Activated CD4-positive, alpha-beta memory T cell treated with anti-CD3 and anti-CD28 coated beads, Interleukin-2, amount 10 ng/mL, durations not matched to agents 7 days and 5 days (primary cell): ENCODE data around the gene TLX2. TPM values are rescaled to one million over a fixed set of nuclear protein-coding genes. Genes with fewer than 3 reads are reported as not detected.

Experiments used
- CTCF ChIA-PET: fragments of 350-600 bp; sonication (Branson Sonifier 250); formaldehyde crosslinking; loops from one replicate; lab custom pipeline; 2021; ENCODE audit warnings: antibody characterized with exemption, inconsistent platforms; lab: Charles Lee
- POLR2A ChIA-PET: fragments of 350-600 bp; sonication (Branson Sonifier 250); formaldehyde crosslinking; loops from one replicate; lab custom pipeline; 2021; ENCODE audit warnings: antibody characterized with exemption; lab: Charles Lee
- DNase-seq: peaks from one replicate; pipeline ENCODE4 v3.0.0-alpha.2; 2020
- H3K27ac Mint-ChIP-seq: one replicate; pipeline ENCODE4 v1.8.0; 2021; ENCODE audit warnings: mild to moderate bottlenecking, mixed read lengths
- H3K27me3 Mint-ChIP-seq: one replicate; pipeline ENCODE4 v1.8.0; 2021; ENCODE audit warnings: mixed read lengths
- H3K36me3 Mint-ChIP-seq: one replicate; pipeline ENCODE4 v1.8.0; 2021; ENCODE audit warnings: low read depth, mixed read lengths
- H3K4me1 Mint-ChIP-seq: one replicate; pipeline ENCODE4 v1.8.0; 2021; ENCODE audit warnings: mixed read lengths
- H3K4me3 Mint-ChIP-seq: one replicate; pipeline ENCODE4 v1.8.0; 2021; ENCODE audit warnings: mild to moderate bottlenecking, mixed read lengths
- H3K9me3 Mint-ChIP-seq: one replicate; pipeline ENCODE4 v1.8.0; 2021; ENCODE audit warnings: mixed read lengths
- total RNA-seq, 2 experiments: library from RNA; stranded (reverse); gene quantifications; one replicate each; pipeline ENCODE4 v1.2.3, GENCODE V29; 2021

Gene TLX2
- total RNA-seq, 2 experiments from 2014 or later = 2.6 to 3.3 TPM

DNA sequence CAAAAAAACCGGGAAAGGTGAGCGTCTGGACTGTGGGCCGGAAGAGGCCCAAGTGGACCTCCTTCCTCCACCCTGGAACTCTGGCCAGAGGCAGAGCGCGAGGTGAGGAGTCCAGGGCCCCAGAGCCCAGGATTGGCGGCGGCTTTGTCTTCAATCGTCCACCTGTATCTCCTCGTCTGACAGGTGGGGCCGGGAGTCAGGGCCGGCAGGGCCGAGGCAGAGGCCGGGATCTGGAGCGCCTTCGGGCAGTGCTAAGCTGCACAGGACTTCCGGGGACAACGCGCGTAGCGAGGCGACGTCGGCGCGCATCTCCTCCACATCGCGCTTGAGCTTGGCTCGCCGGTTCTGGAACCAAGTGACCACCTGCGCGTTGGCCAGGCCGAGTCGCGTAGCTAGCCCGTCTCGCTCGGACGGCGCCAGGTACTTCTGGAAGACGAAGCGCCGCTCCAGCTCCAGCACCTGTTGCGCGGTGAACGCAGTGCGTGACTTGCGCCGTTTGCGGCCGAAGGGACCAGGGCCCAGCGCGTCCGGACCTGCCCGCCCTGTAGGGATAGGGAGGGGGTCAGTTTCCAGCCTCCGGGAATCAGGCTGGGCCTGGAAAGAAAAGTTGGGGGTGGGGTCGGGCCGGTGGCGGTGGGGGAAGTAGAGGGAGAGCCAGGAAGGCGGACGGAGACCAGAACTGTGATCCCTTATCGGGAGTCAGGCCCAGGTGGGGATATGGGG lies 16.3 kb upstream of the TLX2 start:
- ChIA-PET POLR2A (interaction anchor here (0.8 to 5.7 kb wide), 11 partner anchors 9 to 58 kb away, joined by 3 to 57 read pairs (median 5); partner anchors contain the start of genes AUP1, CCDC142, DOK1 and HTRA2), CTCF (interaction anchor here (0.6 to 3.3 kb wide), 4 partner anchors 9 to 46 kb away, joined by 3 to 10 read pairs (median 5); partner anchors contain the start of genes CCDC142 and TTC31)
- peak; percentile 52 for DNase-seq
- H3K4me1 Mint-ChIP-seq = peaks cover 38% of the 10 kb centered on the region
- no peaks in the 10 kb centered on the region for H3K9me3 Mint-ChIP-seq
- peaks cover 45% of the 10 kb centered on the region for H3K36me3 Mint-ChIP-seq
- peak overlapping the region; percentile 80 for H3K4me3 Mint-ChIP-seq
- H3K27me3 Mint-ChIP-seq = peaks cover 40% of the 10 kb centered on the region
- peak overlapping the region; percentile 77 for H3K27ac Mint-ChIP-seq

DNA sequence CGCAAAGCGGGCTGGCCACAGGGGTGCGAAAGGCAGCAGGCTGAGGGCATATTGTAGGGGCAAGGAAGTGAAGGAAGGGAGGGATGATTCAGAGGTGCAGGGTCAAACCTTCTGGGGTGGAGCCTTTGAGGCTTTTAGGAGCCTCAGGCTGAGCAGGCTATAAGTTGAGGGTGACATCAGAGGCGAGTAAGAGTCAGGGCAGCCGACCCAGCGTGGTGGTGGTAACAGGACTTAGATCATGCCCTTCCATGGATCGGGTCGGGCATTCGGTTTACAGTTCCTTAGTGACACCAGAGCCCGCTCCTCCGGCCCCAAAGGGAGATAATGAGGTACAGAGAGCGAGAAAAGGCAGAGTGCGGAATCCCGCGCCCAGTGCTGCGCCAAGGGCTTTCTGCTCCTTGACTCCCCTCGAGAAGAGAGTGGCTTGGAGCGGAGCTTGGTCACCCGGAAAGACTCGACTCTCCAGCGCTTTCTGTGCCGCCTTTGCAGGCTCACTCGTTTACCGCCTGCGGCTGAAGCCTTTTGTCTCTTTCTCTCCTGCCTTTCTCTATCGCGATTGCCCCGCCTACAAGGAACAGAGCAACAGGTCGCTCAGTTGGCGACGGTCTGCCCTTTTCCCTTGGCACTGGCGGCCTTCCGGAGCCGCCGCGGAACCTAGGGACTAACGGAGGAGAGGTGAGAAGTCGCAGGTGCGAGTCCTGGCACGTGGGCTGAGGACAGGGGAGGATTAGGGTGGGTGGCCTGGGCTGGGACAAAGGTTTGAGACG lies 15.6 kb upstream of the TLX2 start:
- H3K4me1 Mint-ChIP-seq = peaks cover 44% of the 10 kb centered on the region
- peaks cover 45% of the 10 kb centered on the region for H3K27me3 Mint-ChIP-seq
- peaks cover 45% of the 10 kb centered on the region for H3K36me3 Mint-ChIP-seq
- peak overlapping the region; percentile 80 for H3K4me3 Mint-ChIP-seq
- ChIA-PET POLR2A (interaction anchor here (0.8 to 5.7 kb wide), 12 partner anchors 8 to 57 kb away, joined by 3 to 57 read pairs (median 6); partner anchors contain the start of genes AUP1, CCDC142, DOK1 and DQX1), CTCF (interaction anchor here (0.6 to 3.3 kb wide), 4 partner anchors 9 to 47 kb away, joined by 3 to 10 read pairs (median 5); partner anchors contain the start of genes CCDC142 and TTC31)
- peak overlapping the region; percentile 77 for H3K27ac Mint-ChIP-seq
- no peaks in the 10 kb centered on the region for H3K9me3 Mint-ChIP-seq
- DNase-seq = peak; percentile 60

DNA sequence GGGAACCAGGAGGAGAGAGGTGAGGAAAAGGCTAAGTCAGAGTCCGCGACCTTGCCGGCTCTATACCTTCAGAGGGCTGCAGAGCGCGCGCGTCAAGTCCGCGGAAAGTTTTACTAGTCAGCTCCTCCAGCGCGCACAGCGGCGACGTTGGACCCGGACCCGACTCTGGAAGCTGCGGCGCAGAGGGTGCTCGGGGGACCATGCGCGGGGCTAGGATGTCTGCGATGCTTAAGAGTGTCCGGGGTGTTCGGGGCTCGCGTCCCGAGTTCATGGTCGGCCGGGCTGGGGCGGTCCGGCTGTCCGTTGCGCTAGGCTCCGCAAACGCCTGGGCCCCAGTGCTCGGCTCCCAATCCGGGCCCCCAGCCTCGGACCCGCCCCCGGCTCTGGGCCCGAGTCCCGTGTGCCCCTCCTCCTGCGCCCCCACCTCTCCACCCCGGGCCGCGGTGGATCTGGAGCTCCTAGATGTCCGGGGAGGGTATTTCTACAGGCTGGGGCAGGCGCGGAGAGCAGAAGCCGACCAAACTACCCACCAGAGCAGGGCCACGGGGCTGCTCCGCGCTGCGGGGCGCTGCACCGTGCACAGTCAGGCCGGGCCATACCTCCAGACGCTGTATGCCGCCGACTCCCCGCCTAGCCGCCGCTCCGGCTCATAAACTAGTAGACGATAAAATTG lies 14.8 kb upstream of the TLX2 start, which contains the start of gene LBX2:
LBX2 (minus strand) TSS at position 337 of the 673 bp plus-strand sequence; CDS start at position 271, 66 bp downstream.
- peaks cover 45% of the 10 kb centered on the region for H3K27me3 Mint-ChIP-seq
- peak within 1 kb of the TSS; percentile 80 for H3K4me3 Mint-ChIP-seq
- DNase-seq = peak; percentile 47
- H3K4me1 Mint-ChIP-seq = peaks cover 51% of the 10 kb centered on the region
- ChIA-PET CTCF (interaction anchor here (0.9 to 1.7 kb wide), 4 partner anchors 16 to 88 kb away, joined by 3 to 7 read pairs (median 4); partner anchors contain the start of genes CCDC142, HTRA2 and TTC31), POLR2A (interaction anchor here (1.0 to 5.7 kb wide), 9 partner anchors 8 to 42 kb away, joined by 3 to 57 read pairs (median 11); partner anchors contain the start of genes AUP1, CCDC142, DQX1 and HTRA2)
- no peaks in the 10 kb centered on the region for H3K9me3 Mint-ChIP-seq
- H3K36me3 Mint-ChIP-seq = peaks cover 44% of the 10 kb centered on the region
- peak within 1 kb of the TSS; percentile 77 for H3K27ac Mint-ChIP-seq

DNA sequence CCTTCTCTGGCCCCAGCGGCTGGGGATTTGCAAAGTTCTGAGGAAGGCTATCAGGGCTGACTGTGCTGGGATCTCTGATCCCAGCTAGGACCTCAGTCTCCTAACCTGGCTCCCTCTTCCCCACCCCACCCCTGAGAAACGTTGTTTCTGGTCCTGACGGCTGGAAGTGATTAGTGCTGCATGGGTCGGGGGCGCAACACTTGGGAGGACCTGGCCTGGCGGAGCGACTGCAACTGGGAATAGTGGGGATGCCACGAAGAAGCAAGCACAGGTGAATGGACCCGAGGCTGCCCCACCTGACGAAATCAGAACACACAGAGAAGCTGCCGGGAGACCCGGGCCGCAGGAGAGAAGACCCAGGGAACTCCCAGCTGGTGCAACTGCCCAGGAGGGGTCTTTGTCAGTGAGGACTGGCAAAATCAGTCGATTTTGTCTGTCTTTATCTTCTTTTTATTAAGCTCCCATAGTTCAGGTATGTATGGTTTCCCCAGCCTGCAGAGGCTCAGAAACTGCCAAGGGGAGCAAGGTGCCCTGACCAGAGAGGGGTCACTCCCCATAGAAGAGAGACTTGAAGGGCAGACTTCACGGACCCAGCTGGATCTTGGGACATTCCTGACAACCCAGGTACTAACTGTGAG lies 14.2 kb upstream of the TLX2 start:
- peaks cover 50% of the 10 kb centered on the region for H3K36me3 Mint-ChIP-seq
- POLR2A ChIA-PET = interaction anchor here (1.5 to 5.7 kb wide), 7 partner anchors 9 to 322 kb away, joined by 4 to 57 read pairs (median 12); partner anchors contain the start of genes AUP1, CCDC142, DQX1 and HTRA2
- peak overlapping the region; percentile 30 for H3K4me3 Mint-ChIP-seq
- no peaks in the 10 kb centered on the region for H3K9me3 Mint-ChIP-seq
- CTCF ChIA-PET = interaction anchor here (1.0 to 2.5 kb wide), 7 partner anchors 17 to 87 kb away, joined by 3 to 9 read pairs (median 5); partner anchors contain the start of genes CCDC142, HTRA2, TTC31 and WBP1
- H3K4me1 Mint-ChIP-seq = peaks cover 58% of the 10 kb centered on the region
- H3K27me3 Mint-ChIP-seq = peaks cover 46% of the 10 kb centered on the region
- H3K27ac Mint-ChIP-seq = no peak overlapping the region
- no peak for DNase-seq

DNA sequence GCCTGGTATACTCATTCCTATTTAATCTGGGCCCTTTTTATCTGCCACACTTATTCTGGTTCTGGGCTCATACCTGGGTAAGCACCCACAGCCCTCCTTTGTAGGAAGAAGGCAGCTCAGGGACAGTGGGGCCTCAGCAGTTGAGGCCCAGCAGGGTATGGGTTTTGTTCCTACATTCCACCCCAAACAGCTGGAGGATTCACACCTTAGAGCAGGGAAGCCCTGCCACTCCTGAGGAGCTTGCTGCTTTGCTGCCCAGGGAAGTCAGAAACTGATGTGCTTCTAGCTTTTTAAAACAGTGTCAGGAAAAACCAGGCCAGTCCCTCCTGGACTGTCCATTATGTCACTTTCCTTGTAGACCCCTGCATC lies 13.7 kb upstream of the TLX2 start:
- no peak for DNase-seq
- Mint-ChIP-seq H3K4me3 (no peak overlapping the region), H3K36me3 (peaks cover 50% of the 10 kb centered on the region), H3K27me3 (peaks cover 46% of the 10 kb centered on the region), H3K4me1 (peaks cover 63% of the 10 kb centered on the region), H3K9me3 (no peaks in the 10 kb centered on the region), H3K27ac (no peak overlapping the region)
- POLR2A ChIA-PET = interaction anchor here (1.5 to 5.7 kb wide), 7 partner anchors 9 to 322 kb away, joined by 4 to 57 read pairs (median 12); partner anchors contain the start of genes AUP1, CCDC142, DQX1 and HTRA2
- CTCF ChIA-PET = interaction anchor here (0.9 to 2.5 kb wide), 8 partner anchors 17 to 87 kb away, joined by 3 to 9 read pairs (median 4); partner anchors contain the start of genes CCDC142, HTRA2, TTC31 and WBP1

DNA sequence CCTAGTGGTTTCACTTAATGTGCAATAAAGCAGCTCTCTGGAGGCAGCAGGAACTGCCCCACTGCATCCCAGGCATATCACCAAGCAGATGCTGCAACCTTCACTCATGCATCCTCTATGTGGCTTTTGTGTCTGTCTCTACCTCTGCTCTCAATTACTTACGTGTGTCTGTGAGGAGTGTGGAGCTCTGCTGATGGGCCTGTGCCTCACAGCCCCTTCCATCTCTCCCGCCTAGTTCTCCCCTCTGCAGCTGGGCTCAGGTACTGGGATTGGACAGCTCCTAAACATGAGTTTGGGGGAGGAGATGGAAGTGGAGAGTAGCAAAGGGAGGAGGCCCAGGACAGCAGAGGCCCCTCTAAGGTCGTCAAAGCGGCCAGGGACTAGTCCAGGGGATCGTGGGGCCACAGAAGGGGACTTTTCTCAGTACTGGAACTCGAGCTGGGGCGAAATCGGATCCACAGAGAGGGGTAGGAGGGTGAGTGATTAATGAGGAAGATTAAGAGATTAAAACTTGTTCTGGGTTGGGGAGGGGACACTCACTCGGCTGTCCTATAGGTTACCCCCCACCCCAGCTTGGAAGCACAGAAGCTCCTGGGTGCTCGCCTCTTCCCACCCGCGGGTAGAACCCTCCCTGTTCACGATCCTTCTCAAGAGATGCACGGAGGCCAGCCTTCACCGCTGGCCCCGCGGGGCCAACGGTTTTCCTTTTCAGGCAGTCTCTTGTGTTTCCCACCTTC lies 12.7 kb upstream of the TLX2 start:
- peaks cover 68% of the 10 kb centered on the region for H3K4me1 Mint-ChIP-seq
- H3K9me3 Mint-ChIP-seq = no peaks in the 10 kb centered on the region
- ChIA-PET CTCF (interaction anchor here (0.9 to 2.5 kb wide), 5 partner anchors 10 to 48 kb away, joined by 3 to 9 read pairs (median 3); partner anchors contain the start of gene WBP1), POLR2A (interaction anchor here (0.9 to 5.7 kb wide), 9 partner anchors 8 to 323 kb away, joined by 3 to 57 read pairs (median 12); partner anchors contain the start of genes AUP1, CCDC142, DQX1 and HTRA2)
- H3K27me3 Mint-ChIP-seq = peaks cover 46% of the 10 kb centered on the region
- H3K27ac Mint-ChIP-seq = no peak overlapping the region
- peak overlapping the region; percentile 71 for H3K4me3 Mint-ChIP-seq
- peaks cover 54% of the 10 kb centered on the region for H3K36me3 Mint-ChIP-seq
- no peak for DNase-seq

DNA sequence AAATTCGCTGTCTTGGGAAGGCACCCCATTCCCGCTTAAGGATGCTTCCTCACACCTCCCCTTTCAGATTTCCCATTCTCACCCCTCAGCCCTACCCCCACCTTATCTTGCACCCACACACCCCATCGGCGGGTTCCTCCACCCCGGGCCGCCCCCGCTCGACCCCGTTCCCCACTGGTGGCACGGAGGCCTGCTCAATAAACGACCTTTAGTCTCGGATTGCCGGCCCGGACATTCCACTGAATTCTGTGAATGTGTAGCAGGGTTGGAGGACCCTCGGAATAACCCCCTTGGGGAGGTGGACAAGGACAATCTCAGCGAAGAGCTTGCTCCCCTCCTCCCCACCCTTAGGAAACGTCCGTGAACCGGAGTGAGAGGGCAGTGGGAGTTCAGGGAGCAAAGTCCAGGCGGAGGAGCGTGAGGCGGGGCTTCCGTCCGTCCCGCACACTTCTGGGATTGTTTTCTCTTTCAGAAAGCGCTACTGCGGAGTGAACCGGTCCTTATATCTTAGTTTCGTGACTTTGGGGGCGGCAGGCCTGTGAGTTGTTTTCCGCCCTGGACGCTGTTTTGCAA lies 12.0 kb upstream of the TLX2 start:
- no peak for DNase-seq
- CTCF ChIA-PET = interaction anchor here (1.2 to 2.5 kb wide), 4 partner anchors 10 to 30 kb away, joined by 3 to 12 read pairs (median 9); partner anchors contain the start of genes CCDC142 and TTC31
- peaks cover 61% of the 10 kb centered on the region for H3K36me3 Mint-ChIP-seq
- H3K27ac Mint-ChIP-seq = no peak overlapping the region
- POLR2A ChIA-PET = interaction anchor here (1.5 to 5.7 kb wide), 4 partner anchors 12 to 45 kb away, joined by 6 to 57 read pairs (median 25); partner anchors contain the start of genes AUP1, CCDC142, HTRA2 and TLX2
- peaks cover 75% of the 10 kb centered on the region for H3K4me1 Mint-ChIP-seq
- H3K9me3 Mint-ChIP-seq = no peaks in the 10 kb centered on the region
- H3K27me3 Mint-ChIP-seq = peaks cover 46% of the 10 kb centered on the region
- peak overlapping the region; percentile 71 for H3K4me3 Mint-ChIP-seq

DNA sequence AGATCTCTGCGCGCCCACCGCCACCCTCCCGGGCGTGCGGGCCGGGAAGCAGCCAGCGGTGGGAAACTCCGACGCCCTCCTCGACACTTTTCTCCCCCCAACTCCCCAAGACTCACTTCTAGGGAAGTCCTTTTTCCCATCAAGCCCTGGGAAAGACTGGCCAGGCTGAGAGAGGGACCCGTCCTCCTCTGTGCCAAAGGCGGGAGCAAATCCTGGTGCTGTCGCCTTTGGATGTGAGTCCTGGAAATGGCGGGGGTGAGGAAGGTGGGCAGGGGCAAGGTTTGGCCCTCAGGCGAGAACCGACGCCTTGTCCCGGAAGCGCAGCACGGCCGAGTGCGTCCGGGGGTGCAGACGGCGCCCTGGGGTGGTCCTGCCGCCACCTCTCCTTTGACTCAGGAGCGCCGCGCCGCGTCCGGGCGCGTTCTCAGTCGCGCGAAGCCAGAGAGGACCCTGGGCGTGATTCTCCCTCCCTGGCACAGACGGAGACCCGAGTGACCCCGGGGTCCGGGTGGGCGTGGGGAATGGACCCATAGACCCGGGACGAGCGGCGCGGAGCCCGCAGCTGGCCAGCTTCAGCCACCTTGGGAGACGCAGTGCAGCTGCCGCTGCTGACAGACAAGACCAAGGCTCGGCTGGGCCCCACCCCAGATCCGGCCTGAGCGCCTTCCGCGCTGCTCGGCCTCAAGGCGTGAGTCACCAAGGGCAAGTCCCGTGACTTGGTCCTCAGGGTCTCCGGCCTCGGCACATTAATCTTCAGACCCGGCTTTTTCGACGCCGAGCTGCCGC lies 11.3 kb upstream of the TLX2 start:
- H3K27me3 Mint-ChIP-seq = peaks cover 46% of the 10 kb centered on the region
- no peaks in the 10 kb centered on the region for H3K9me3 Mint-ChIP-seq
- POLR2A ChIA-PET = interaction anchor here (0.8 to 3.7 kb wide), 6 partner anchors 9 to 46 kb away, joined by 3 to 25 read pairs (median 8); partner anchors contain the start of genes AUP1, CCDC142, HTRA2 and TLX2

DNA sequence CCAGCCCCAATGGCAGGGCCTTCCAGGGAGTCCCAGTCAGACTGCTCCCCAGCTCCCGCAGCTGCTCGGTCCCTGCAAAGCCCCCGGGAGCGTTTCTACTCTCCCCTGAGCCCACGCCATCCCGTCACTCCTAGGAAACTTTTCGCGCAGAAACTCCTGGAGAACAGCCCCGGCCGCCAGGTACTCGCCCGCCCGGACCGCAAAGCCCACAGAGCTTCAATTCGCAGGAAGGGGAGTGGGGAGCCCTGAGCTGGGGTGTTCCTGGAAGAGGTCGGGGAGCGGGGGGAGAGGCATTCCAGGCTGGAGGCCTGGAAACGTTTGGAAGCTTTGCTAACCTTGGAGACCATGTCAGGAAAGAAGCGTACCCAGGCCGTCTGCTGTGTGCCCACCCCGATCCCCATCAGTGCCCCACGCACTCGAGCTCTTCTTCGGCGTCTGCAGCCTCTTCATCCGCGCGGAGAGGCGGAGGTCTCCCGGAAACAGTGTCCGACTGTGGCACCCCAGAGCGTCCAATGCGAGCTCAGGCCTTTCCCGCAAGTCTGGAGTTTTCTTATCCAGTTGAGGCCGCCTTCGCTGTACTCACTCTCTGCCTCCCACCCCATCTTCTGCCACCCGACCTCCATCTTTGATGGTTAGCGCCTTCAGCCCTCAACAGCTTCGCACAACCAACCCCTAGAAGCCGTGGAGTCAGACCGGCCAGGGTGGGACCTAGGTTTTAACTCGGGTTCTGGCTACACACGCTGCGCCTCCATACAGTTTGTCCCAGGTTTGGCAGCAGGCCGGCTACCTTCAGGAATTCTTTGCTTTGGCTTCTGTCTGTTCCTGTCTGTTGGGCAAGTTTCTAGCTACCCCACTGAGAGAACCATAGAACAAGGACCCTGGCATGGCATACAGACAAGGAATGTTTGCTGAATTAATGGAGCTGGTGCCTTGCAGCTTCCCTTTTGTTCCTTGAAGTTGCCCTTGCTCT lies 10.5 kb upstream of the TLX2 start:
- H3K4me1 Mint-ChIP-seq = peaks cover 73% of the 10 kb centered on the region
- ChIA-PET CTCF (interaction anchor here (1.2 to 2.5 kb wide), 7 partner anchors 10 to 84 kb away, joined by 3 to 12 read pairs (median 5); partner anchors contain the start of genes CCDC142 and TTC31), POLR2A (interaction anchor here (0.8 to 3.7 kb wide), 7 partner anchors 10 to 47 kb away, joined by 3 to 25 read pairs (median 7); partner anchors contain the start of genes AUP1, CCDC142, DQX1 and HTRA2)
- peak overlapping the region; percentile 71 for H3K4me3 Mint-ChIP-seq
- H3K9me3 Mint-ChIP-seq = no peaks in the 10 kb centered on the region
- no peak for DNase-seq
- peaks cover 60% of the 10 kb centered on the region for H3K36me3 Mint-ChIP-seq
- peaks cover 42% of the 10 kb centered on the region for H3K27me3 Mint-ChIP-seq
- no peak overlapping the region for H3K27ac Mint-ChIP-seq

More for the DNA sequence above, 11.3 kb upstream of the TLX2 start:
- peaks cover 73% of the 10 kb centered on the region for H3K4me1 Mint-ChIP-seq
- peak overlapping the region; percentile 71 for H3K4me3 Mint-ChIP-seq
- H3K27ac Mint-ChIP-seq = no peak overlapping the region
- CTCF ChIA-PET = interaction anchor here (1.2 to 2.5 kb wide), 7 partner anchors 9 to 84 kb away, joined by 3 to 12 read pairs (median 5); partner anchors contain the start of genes CCDC142 and TTC31
- DNase-seq = peak; percentile 70
- peaks cover 65% of the 10 kb centered on the region for H3K36me3 Mint-ChIP-seq
